GM23248 (cell line): ENCODE results near the gene C6orf15. TPM values are rescaled to one million over a fixed set of nuclear protein-coding genes. Genes with fewer than 3 reads are reported as not detected.

Source experiments
- DNase-seq: peaks from one replicate; pipeline ENCODE4 v3.0.0-alpha.2; 2015
- H2AFZ ChIP-seq: fragments of 200-600 bp; sonication (generic); 2 replicates; pipeline ENCODE4 v1.6.1; 2016; ENCODE audit warnings: antibody characterized with exemption
- H3F3A ChIP-seq: fragments of 200-600 bp; sonication (generic); 2 replicates; pipeline ENCODE4 v1.6.1; 2016; ENCODE audit warnings: mild to moderate bottlenecking, antibody characterized with exemption, mixed run types; ENCODE audit not compliant: insufficient read depth
- H3K27ac ChIP-seq: fragments of 200-600 bp; sonication (generic); 2 replicates; pipeline ENCODE4 v1.5.1; 2016; ENCODE audit warnings: mild to moderate bottlenecking
- H3K27me3 ChIP-seq: fragments of 200-600 bp; sonication (generic); replicated peaks from 2 replicates; pipeline ENCODE4 v1.6.1; 2016; ENCODE audit warnings: mild to moderate bottlenecking; ENCODE audit not compliant: insufficient read depth
- H3K36me3 ChIP-seq: fragments of 200-600 bp; sonication (generic); 2 replicates; pipeline ENCODE4 v1.6.1; 2016; ENCODE audit warnings: low read depth, mild to moderate bottlenecking
- H3K4me1 ChIP-seq: fragments of 200-600 bp; sonication (generic); 2 replicates; pipeline ENCODE4 v1.6.1; 2016; ENCODE audit warnings: mild to moderate bottlenecking; ENCODE audit not compliant: insufficient read depth
- H3K4me2 ChIP-seq: fragments of 200-600 bp; sonication (generic); one replicate; pipeline ENCODE4 v1.6.1; 2016; ENCODE audit warnings: mild to moderate bottlenecking; ENCODE audit not compliant: unreplicated experiment
- H3K4me3 ChIP-seq: fragments of 200-600 bp; sonication (generic); 2 replicates; pipeline ENCODE4 v1.5.1; 2016; ENCODE audit warnings: mild to moderate bottlenecking
- H3K79me2 ChIP-seq: fragments of 200-600 bp; sonication (generic); 2 replicates; pipeline ENCODE4 v1.6.1; 2016; ENCODE audit warnings: mild to moderate bottlenecking; ENCODE audit not compliant: insufficient read depth
- H3K9ac ChIP-seq: fragments of 200-600 bp; sonication (generic); 2 replicates; pipeline ENCODE4 v1.6.1; 2016; ENCODE audit warnings: mild to moderate bottlenecking
- H3K9me2 ChIP-seq: fragments of 200-600 bp; sonication (generic); 2 replicates; pipeline ENCODE4 v1.6.1; 2016; ENCODE audit warnings: mixed run types, mild to moderate bottlenecking, moderate library complexity; ENCODE audit not compliant: insufficient read depth
- H3K9me3 ChIP-seq: fragments of 200-600 bp; sonication (generic); one replicate; pipeline ENCODE4 v1.6.1; 2017; ENCODE audit warnings: low read depth
- H4K20me1 ChIP-seq: fragments of 200-600 bp; sonication (generic); 2 replicates; pipeline ENCODE4 v1.6.0; 2016; ENCODE audit not compliant: insufficient read depth
- EZH2 ChIP-seq: fragments of 200-600 bp; sonication (generic); IDR thresholded peaks from 2 replicates; pipeline ENCODE4 v1.6.1; 2018; ENCODE audit warnings: antibody characterized with exemption, mild to moderate bottlenecking; ENCODE audit not compliant: insufficient read depth, poor library complexity, severe bottlenecking
- EZH2phosphoT487 ChIP-seq: fragments of 200-600 bp; sonication (generic); IDR thresholded peaks from 2 replicates; pipeline ENCODE4 v1.6.1; 2018; ENCODE audit warnings: antibody characterized with exemption, moderate library complexity, mild to moderate bottlenecking, low read depth; ENCODE audit not compliant: insufficient read depth
- WGBS, 2 experiments: methylation state at CpG; one replicate each; pipeline ENCODE4 v1.1.6; 2015 to 2017; ENCODE audit warnings: low lambda C conversion rate in 2 of 2, low coverage in 1 of 2; ENCODE audit errors: missing lambda C conversion rate in 2 of 2; 5-methylcytosine and 5-hydroxymethylcytosine counted together
- in situ Hi-C: fragments of 300-500 bp; cut with MboI; formaldehyde crosslinking; loops from 2 replicates; pipeline ENCODE4 v1.15.0; 2020
- polyA plus RNA-seq: library from polyadenylated mRNA; unstranded; fragments of >200 nt; fragmentation: Nextera tagmentation; extraction: Ambion mirVana; gene quantifications from 2 replicates; pipeline ENCODE4 v1.2.1, GENCODE V29; 2016
- total RNA-seq: library from RNA; depleted of rRNA; stranded (reverse); fragments of >200 nt; shearing (Covaris generic); gene quantifications from 2 replicates; pipeline ENCODE4 v1.2.3, GENCODE V29; 2014

The C6orf15 gene
- total and polyA plus RNA-seq, 2 experiments from 2014 or later: not detected

- peaks cover 4% of the 10 kb centered on the region; the same call in 1 of the 2 replicates for H3F3A ChIP-seq
- 0 out of 2 replicates have a peak, but pooled peaks cover 3% of the 10 kb centered on the region for H3K4me1 ChIP-seq
- no peaks in the 10 kb centered on the region for H3K9me3 ChIP-seq
- peak within 1 kb of the TSS; percentile 94 for H3K4me3 ChIP-seq
- no peaks in the 10 kb centered on the region for H3K9me2 ChIP-seq
- peak within 1 kb of the TSS; percentile 84 for H3K4me2 ChIP-seq
- 0% methylated on average over 56 to 65 of the region's 65 CpGs for WGBS, 2 experiments
- H3K9ac ChIP-seq: peak within 1 kb of the TSS; percentile 83
- TF ChIP-seq EZH2: no peak
- TF ChIP-seq EZH2phosphoT487: no peak
- H2AFZ ChIP-seq: peak within 1 kb of the TSS; percentile 96
- in situ Hi-C loops: no loop called here
- peak; percentile 100 for DNase-seq
- H3K27ac ChIP-seq: peak within 1 kb of the TSS; percentile 33; the same call in 1 of the 2 replicates
- no peaks in the 10 kb centered on the region for H3K27me3 ChIP-seq
- no peaks in the 10 kb centered on the region for H4K20me1 ChIP-seq
- peaks cover 15% of the 10 kb centered on the region for H3K79me2 ChIP-seq
- H3K36me3 ChIP-seq: no peaks in the 10 kb centered on the region
These were observed 45.9 kb upstream of the C6orf15 start, which contains the start of gene TCF19 for GRCh38 chr6:31158140-31158862. TCF19 (plus strand) TSS chr6:31158589; CDS start chr6:31159470, 881 bp downstream.

GRCh38 chr6:31157513-31158139, 45.3 kb upstream of the C6orf15 start, which contains the start of gene CCHCR1:
CCHCR1 (minus strand) TSS chr6:31157802; CDS start chr6:31157600, 202 bp downstream.
- Histone ChIP-seq H3K9me3 (no peaks in the 10 kb centered on the region), H3K27ac (peak within 1 kb of the TSS; percentile 33; the same call in 1 of the 2 replicates), H3K9me2 (no peaks in the 10 kb centered on the region), H3K27me3 (no peaks in the 10 kb centered on the region), H2AFZ (peak within 1 kb of the TSS; percentile 96), H3F3A (peaks cover 4% of the 10 kb centered on the region; the same call in 1 of the 2 replicates), H3K4me1 (0 out of 2 replicates have a peak, but pooled peaks cover 3% of the 10 kb centered on the region), H3K4me2 (peak within 1 kb of the TSS; percentile 84), H3K4me3 (peak within 1 kb of the TSS; percentile 94), H4K20me1 (no peaks in the 10 kb centered on the region), H3K36me3 (no peaks in the 10 kb centered on the region), H3K79me2 (peaks cover 15% of the 10 kb centered on the region), H3K9ac (peak within 1 kb of the TSS; percentile 83)
- in situ Hi-C loops: no loop called here
- no peak for TF ChIP-seq EZH2
- no peak for TF ChIP-seq EZH2phosphoT487
- 2% methylated on average over 12 to 14 of the region's 14 CpGs for WGBS, 2 experiments
- peak; percentile 33 for DNase-seq

- no peak overlapping the region for H3K27ac ChIP-seq
- H3F3A ChIP-seq: peaks cover 4% of the 10 kb centered on the region; the same call in 1 of the 2 replicates
- no peak overlapping the region for H3K4me2 ChIP-seq
- no peaks in the 10 kb centered on the region for H3K9me3 ChIP-seq
- 0 out of 2 replicates have a peak, but pooled peaks cover 3% of the 10 kb centered on the region for H3K4me1 ChIP-seq
- no peaks in the 10 kb centered on the region for H3K9me2 ChIP-seq
- H2AFZ ChIP-seq: no peak overlapping the region
- H3K27me3 ChIP-seq: no peaks in the 10 kb centered on the region
- no peak overlapping the region for H3K9ac ChIP-seq
- DNase-seq: no peak
- no peaks in the 10 kb centered on the region for H4K20me1 ChIP-seq
- WGBS, 2 experiments: 92 to 97% methylated on average over 7 of the region's 7 CpGs
- TF ChIP-seq EZH2phosphoT487: no peak
- TF ChIP-seq EZH2: no peak
- no peaks in the 10 kb centered on the region for H3K36me3 ChIP-seq
- peaks cover 15% of the 10 kb centered on the region for H3K79me2 ChIP-seq
- in situ Hi-C loops: no loop called here
- H3K4me3 ChIP-seq: no peak overlapping the region
These were observed 44.3 kb upstream of the C6orf15 start for GRCh38 chr6:31156641-31157040.

DNA sequence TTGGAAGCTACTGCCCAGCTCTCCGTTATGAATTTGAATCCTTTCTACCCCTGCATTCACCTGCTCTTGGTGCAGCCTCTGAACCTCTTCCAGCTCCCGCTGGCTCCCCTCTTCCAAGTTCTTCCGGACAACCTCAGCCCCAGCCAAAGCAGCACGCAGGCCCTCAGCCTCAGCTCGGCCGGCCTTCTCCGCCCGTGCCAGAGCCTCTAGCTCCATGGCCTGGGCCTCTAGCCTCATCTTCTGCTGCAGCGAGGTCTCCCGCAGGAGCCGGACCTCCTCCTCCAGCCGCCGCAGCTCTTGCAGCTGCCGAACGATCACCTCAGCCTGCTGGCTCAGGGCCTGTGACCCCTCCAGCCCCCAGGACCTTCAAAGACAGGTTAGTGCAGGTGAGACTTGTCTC, 42.1 kb upstream of the C6orf15 start:
- DNase-seq: no peak
- 98 to 99% methylated on average over 13 to 15 of the region's 15 CpGs for WGBS, 2 experiments

More for the DNA sequence above, 42.1 kb upstream of the C6orf15 start:
- Histone ChIP-seq H3K9me3 (no peaks in the 10 kb centered on the region), H3K27ac (no peak overlapping the region), H3K4me3 (no peak overlapping the region), H3K4me2 (no peak overlapping the region), H2AFZ (no peak overlapping the region), H3K9me2 (no peaks in the 10 kb centered on the region), H3K79me2 (no peaks in the 10 kb centered on the region), H4K20me1 (no peaks in the 10 kb centered on the region), H3K4me1 (0 out of 2 replicates have a peak, but pooled peaks cover 3% of the 10 kb centered on the region), H3K36me3 (no peaks in the 10 kb centered on the region), H3K27me3 (no peaks in the 10 kb centered on the region), H3F3A (peaks cover 4% of the 10 kb centered on the region; the same call in 1 of the 2 replicates), H3K9ac (no peak overlapping the region)
- TF ChIP-seq EZH2phosphoT487 (no peak), EZH2 (no peak)
- in situ Hi-C loops: no loop called here
